Measurements from ENCODE around the gene HOXD1. TPM values are rescaled to one million over a fixed set of nuclear protein-coding genes. Genes with fewer than 3 reads are reported as not detected.

Gene HOXD1
- total RNA-seq (2022): not detected in 2 replicates
- not detected for Bru-seq, nascent RNA
- BruChase-seq, experiment 1, labeled RNA remaining after a 6-hour chase: not detected
- BruChase-seq, experiment 2, labeled RNA remaining after a 2-hour chase: not detected
- long read RNA-seq: 0 reads

DNA sequence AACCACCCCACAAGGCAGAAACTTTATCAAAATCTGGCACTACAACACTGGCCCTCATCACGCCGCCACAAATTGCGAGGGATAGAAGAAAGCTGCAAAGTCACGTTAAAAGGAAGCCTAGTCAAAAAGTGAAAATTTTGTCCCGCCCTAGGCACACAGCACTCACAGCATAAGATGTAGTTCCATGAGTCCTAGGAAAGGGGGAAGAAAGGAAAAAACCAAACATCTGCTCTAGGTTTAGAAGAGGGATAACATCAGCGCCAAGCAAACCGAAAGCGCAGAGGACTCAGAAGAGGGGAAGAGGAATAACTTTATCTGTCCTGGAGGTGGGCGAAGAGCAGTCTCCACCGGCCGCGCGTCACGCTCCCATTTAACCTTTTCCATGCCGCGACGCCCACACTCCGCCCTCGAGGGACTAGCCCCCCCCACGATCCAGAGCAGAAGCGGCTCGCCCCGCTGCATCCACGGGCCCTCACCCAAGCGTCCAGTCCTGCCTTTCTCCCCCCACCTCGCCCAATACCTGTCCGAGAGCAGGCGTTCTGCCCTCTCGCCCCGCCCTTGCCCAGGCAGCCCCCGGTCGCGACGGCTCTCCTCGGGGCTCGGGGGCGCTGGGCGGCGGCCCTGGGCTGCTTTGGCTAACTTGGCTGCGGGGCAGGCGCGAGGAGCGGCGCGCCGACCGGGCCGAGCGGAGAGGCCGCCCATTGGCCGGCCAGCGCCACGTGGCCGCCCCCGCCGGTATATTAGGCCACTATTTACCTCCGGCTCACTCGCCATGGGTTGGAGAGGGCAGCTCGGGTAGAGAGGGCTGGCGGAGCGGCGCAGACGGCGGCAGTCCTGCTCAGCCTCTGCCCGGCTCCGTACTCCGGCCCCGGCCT lies at the start of gene HOXD1:
Gene HOXD1, plus strand, starts transcription at position 770 of the 875 bp plus-strand sequence. CDS start 134 bp downstream, outside the sequence.
- intact Hi-C loops (cut with micrococcal nuclease): loop anchor here (1.0 kb wide), 1 partner anchor 19 kb away; no protein-coding TSS in a partner anchor

DNA sequence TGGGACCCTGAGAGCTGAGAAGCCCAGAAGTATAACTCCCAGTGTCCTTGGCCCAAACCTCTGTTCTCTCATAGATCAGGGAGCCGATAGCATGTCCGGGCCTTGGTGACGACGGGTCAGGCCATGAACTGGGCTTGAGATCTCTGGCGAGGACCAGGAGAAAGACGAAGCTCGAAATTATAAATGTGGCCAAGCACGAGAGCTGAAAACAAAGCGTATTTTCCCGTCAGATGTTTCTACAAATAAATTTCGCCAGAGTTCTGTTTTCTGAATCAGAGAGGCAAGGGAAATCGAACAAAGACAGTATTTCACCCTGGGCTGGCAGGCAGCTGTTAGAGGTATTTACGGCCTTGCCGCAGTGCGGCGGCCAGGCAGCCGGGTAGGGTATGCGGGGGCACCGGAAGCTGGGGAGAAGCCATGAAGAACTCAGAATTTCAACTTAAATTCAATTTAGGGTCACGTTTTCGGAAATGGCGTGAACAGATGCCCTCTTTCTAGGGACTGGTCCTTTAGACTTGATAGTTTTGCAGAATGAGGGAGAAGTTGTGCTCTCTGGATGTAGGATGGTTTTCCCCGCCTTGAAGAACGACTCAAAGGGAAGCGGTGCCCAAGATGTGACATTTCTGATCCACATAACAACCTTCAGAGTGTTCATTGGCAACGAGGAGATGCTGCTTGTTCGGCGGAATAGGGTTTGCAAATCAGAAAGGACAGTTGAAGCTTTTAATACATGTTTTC lies 49.4 kb upstream of the HOXD1 start:
- H3K27ac Mint-ChIP-seq (ENCODE audit: low read depth, unreplicated experiment): no peak overlapping the region
- no peak for DNase-seq (ENCODE audit: unreplicated experiment)
- POLR2A ChIA-PET: interaction anchor here (0.5 to 2.9 kb wide), 3 partner anchors 415 to 1278 kb away, joined by 3 to 20 read pairs (median 3); no protein-coding TSS in a partner anchor
- H3K36me3 Mint-ChIP-seq (ENCODE audit: insufficient read depth, unreplicated experiment): no peaks in the 10 kb centered on the region
- no peaks in the 10 kb centered on the region for H3K9me3 Mint-ChIP-seq (ENCODE audit: unreplicated experiment)
- no peak overlapping the region for H3K4me3 Mint-ChIP-seq (ENCODE audit: unreplicated experiment)
- no TSS peak for BruUV-seq (replicated peaks)
- H3K27me3 Mint-ChIP-seq (ENCODE audit: insufficient read depth, unreplicated experiment): no peaks in the 10 kb centered on the region
- TF ChIP-seq, protein P1, sequence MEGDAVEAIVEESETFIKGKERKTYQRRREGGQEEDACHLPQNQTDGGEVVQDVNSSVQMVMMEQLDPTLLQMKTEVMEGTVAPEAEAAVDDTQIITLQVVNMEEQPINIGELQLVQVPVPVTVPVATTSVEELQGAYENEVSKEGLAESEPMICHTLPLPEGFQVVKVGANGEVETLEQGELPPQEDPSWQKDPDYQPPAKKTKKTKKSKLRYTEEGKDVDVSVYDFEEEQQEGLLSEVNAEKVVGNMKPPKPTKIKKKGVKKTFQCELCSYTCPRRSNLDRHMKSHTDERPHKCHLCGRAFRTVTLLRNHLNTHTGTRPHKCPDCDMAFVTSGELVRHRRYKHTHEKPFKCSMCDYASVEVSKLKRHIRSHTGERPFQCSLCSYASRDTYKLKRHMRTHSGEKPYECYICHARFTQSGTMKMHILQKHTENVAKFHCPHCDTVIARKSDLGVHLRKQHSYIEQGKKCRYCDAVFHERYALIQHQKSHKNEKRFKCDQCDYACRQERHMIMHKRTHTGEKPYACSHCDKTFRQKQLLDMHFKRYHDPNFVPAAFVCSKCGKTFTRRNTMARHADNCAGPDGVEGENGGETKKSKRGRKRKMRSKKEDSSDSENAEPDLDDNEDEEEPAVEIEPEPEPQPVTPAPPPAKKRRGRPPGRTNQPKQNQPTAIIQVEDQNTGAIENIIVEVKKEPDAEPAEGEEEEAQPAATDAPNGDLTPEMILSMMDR (IDR thresholded peaks at IDR 0.05; ENCODE audit: unreplicated experiment): no peak
- CTCF ChIA-PET: interaction anchor here (0.7 to 10.1 kb wide), 18 partner anchors 12 to 1442 kb away, joined by 3 to 190 read pairs (median 6); no protein-coding TSS in a partner anchor
- no peaks in the 10 kb centered on the region for H3K4me1 Mint-ChIP-seq (ENCODE audit: insufficient read depth, unreplicated experiment)
- intact Hi-C loops (cut with micrococcal nuclease): no loop called here

More for the DNA sequence above, at the start of gene HOXD1:
- ChIA-PET POLR2A (interaction anchor here (0.8 kb wide), 1 partner anchor 22 kb away, joined by 4 read pairs; no protein-coding TSS in a partner anchor), CTCF (interaction anchor here (0.6 kb wide), 1 partner anchor 239 kb away, joined by 4 read pairs; no protein-coding TSS in a partner anchor)
- BruUV-seq (replicated peaks): no TSS peak
- Mint-ChIP-seq H3K4me1 (ENCODE audit: insufficient read depth, unreplicated experiment) (no peaks in the 10 kb centered on the region), H3K27me3 (ENCODE audit: insufficient read depth, unreplicated experiment) (no peaks in the 10 kb centered on the region), H3K9me3 (ENCODE audit: unreplicated experiment) (no peaks in the 10 kb centered on the region), H3K4me3 (ENCODE audit: unreplicated experiment) (peak within 1 kb of the TSS; percentile 41), H3K36me3 (ENCODE audit: insufficient read depth, unreplicated experiment) (no peaks in the 10 kb centered on the region), H3K27ac (ENCODE audit: low read depth, unreplicated experiment) (no peak within 1 kb of the TSS)
- TF ChIP-seq, protein P1 (IDR thresholded peaks at IDR 0.05; ENCODE audit: unreplicated experiment): no peak
- no peak for DNase-seq (ENCODE audit: unreplicated experiment)

DNA sequence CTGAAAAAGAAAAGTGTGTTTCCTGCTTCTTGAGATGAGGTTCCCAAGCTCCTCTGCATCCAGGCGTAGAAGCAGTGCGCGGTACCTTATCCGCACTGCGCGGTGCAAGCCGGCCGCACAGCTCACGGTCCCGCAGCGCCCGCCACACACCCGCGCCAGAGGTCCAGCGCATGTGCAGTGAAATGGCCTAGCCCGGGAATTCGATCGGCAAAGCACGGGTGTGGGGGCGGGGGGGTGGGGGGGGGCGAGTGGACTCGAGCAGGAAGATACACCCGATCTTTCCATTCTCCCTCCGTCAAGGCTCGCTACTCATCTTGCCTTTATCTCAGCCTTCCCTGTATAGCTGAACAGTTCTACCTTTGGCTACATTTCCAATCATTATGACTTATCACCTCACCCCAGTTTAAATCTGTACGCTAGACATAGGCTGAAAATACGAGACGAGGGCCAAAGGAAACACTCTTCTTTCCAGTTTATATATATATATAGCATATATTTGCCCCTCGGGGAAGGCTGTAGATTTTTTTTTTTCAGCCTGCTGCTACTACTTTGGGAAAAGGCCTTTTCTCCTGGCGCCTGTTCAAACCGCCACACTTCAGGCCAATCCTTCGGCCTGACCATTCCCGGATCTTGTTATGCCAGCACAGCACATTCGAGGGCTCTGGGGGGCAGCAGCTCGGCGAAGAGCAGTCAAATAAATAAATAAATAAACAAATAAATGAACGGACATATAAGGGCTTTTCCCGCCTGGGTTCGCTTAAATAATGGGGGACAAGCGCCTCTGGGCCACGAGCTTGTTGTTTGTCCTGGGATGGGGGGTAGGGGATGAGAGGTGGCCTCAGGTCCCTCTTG lies 48.6 kb upstream of the HOXD1 start:
- TF ChIP-seq, protein P1 (IDR thresholded peaks at IDR 0.05; ENCODE audit: unreplicated experiment): no peak
- no TSS peak for BruUV-seq (replicated peaks)

More for the DNA sequence above, 48.6 kb upstream of the HOXD1 start:
- Mint-ChIP-seq H3K27ac (ENCODE audit: low read depth, unreplicated experiment) (no peak overlapping the region), H3K4me3 (ENCODE audit: unreplicated experiment) (peak overlapping the region; percentile 57), H3K27me3 (ENCODE audit: insufficient read depth, unreplicated experiment) (no peaks in the 10 kb centered on the region), H3K4me1 (ENCODE audit: insufficient read depth, unreplicated experiment) (no peaks in the 10 kb centered on the region), H3K9me3 (ENCODE audit: unreplicated experiment) (no peaks in the 10 kb centered on the region), H3K36me3 (ENCODE audit: insufficient read depth, unreplicated experiment) (no peaks in the 10 kb centered on the region)
- DNase-seq (ENCODE audit: unreplicated experiment): no peak
- ChIA-PET CTCF (interaction anchor here (0.6 to 10.1 kb wide), 64 partner anchors 9 to 1601 kb away, joined by 3 to 190 read pairs (median 4); no protein-coding TSS in a partner anchor), POLR2A (interaction anchor here (0.5 to 2.9 kb wide), 5 partner anchors 315 to 536 kb away, joined by 3 to 20 read pairs (median 6); no protein-coding TSS in a partner anchor)
- intact Hi-C loops (cut with micrococcal nuclease): loop anchor here (1.0 to 10.0 kb wide), 4 partner anchors 175 to 498 kb away; no protein-coding TSS in a partner anchor

Data from MCF 10A (cell line).